Measurements from ENCODE around the gene USP22. TPM values are rescaled to one million over a fixed set of nuclear protein-coding genes. Genes with fewer than 3 reads are reported as not detected.

USP22 gene
- total and polyA plus RNA-seq, 2 donors (not counting 3 experiments of a cell fraction or from before 2014, with no cell fraction given), result 204 to 260 TPM

- ChIA-PET CTCF (interaction anchor here (0.8 to 5.8 kb wide), 12 partner anchors 19 to 767 kb away, joined by 3 to 157 read pairs (median 6); no protein-coding TSS in a partner anchor), POLR2A (no interaction called here)
- FAIRE-seq, result no peak
- BruUV-seq (replicated peaks), result no TSS peak
- no peak overlapping the region for H2AFZ ChIP-seq (ENCODE audit: low read depth, low read length)
- no peaks in the 10 kb centered on the region for H3K4me1 ChIP-seq (ENCODE audit: control insufficient read depth, extremely low read depth, insufficient read depth, low read length)
- H3K27me3 ChIP-seq (ENCODE audit: control insufficient read depth in 2 of 2, insufficient read depth in 2 of 2, low read length in 2 of 2), result no peaks in the 10 kb centered on the region
- no peak overlapping the region for H3K9ac ChIP-seq (replicated peaks; ENCODE audit: extremely low read depth, insufficient read depth, low read length)
- H3K36me3 ChIP-seq (ENCODE audit: control insufficient read depth in 2 of 2, extremely low read depth in 1 of 2, insufficient read depth in 2 of 2, low read length in 2 of 2), result peaks cover 0 to 2% of the 10 kb centered on the region in 2 experiments
- H3K79me2 ChIP-seq (ENCODE audit: control insufficient read depth, insufficient read depth, low read length), result no peaks in the 10 kb centered on the region
- no peak overlapping the region for H3K27ac ChIP-seq (ENCODE audit: insufficient read depth, low read depth, low read length)
- H4K20me1 ChIP-seq (replicated peaks; ENCODE audit: control insufficient read depth, extremely low read depth, insufficient read depth, low read length), result no peaks in the 10 kb centered on the region
- intact Hi-C loops (cut with micrococcal nuclease) (loop anchor here (1.0 to 5.0 kb wide), 4 partner anchors 57 to 193 kb away; no protein-coding TSS in a partner anchor), dilution Hi-C loops (cut with MboI; ENCODE audit: extremely low pct_ligation_motif_present, low sequenced_read_pairs) (no loop called here)
- no peaks in the 10 kb centered on the region for H3K9me3 ChIP-seq (replicated peaks; ENCODE audit: control insufficient read depth, insufficient read depth, low read length)
- H3K4me3 ChIP-seq (replicated peaks in 1 of 3; ENCODE audit: insufficient read depth in 1 of 3, low read depth in 1 of 3, low read length in 3 of 3), result no peak overlapping the region
- no peak for DNase-seq (ENCODE audit: low read depth, low spot score)
- H3K4me2 ChIP-seq (ENCODE audit: insufficient read depth, low read length), result no peak overlapping the region
- no peaks in the 10 kb centered on the region for H3K9me1 ChIP-seq (replicated peaks; ENCODE audit: control insufficient read depth, extremely low read depth, insufficient read depth, low read length)
- TF ChIP-seq, protein P1, sequence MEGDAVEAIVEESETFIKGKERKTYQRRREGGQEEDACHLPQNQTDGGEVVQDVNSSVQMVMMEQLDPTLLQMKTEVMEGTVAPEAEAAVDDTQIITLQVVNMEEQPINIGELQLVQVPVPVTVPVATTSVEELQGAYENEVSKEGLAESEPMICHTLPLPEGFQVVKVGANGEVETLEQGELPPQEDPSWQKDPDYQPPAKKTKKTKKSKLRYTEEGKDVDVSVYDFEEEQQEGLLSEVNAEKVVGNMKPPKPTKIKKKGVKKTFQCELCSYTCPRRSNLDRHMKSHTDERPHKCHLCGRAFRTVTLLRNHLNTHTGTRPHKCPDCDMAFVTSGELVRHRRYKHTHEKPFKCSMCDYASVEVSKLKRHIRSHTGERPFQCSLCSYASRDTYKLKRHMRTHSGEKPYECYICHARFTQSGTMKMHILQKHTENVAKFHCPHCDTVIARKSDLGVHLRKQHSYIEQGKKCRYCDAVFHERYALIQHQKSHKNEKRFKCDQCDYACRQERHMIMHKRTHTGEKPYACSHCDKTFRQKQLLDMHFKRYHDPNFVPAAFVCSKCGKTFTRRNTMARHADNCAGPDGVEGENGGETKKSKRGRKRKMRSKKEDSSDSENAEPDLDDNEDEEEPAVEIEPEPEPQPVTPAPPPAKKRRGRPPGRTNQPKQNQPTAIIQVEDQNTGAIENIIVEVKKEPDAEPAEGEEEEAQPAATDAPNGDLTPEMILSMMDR (IDR thresholded peaks at IDR 0.05; ENCODE audit: extremely low read depth in 1 of 2, insufficient read depth in 1 of 2, low read depth in 1 of 2, low read length in 2 of 2), result no peak
- TF ChIP-seq, protein P2, sequence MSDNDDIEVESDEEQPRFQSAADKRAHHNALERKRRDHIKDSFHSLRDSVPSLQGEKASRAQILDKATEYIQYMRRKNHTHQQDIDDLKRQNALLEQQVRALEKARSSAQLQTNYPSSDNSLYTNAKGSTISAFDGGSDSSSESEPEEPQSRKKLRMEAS (IDR thresholded peaks at IDR 0.05; ENCODE audit: insufficient read depth, insufficient read length), result no peak
- TF ChIP-seq GATA2 (IDR thresholded peaks at IDR 0.05; ENCODE audit: insufficient read depth, insufficient read length, low read depth, low read length) (no peak), FOS (IDR thresholded peaks at IDR 0.05; ENCODE audit: borderline replicate concordance, insufficient read depth, low read length) (no peak), MYC (IDR thresholded peaks at IDR 0.05; ENCODE audit: low read depth, low read length) (no peak), JUN (IDR thresholded peaks at IDR 0.05; ENCODE audit: borderline replicate concordance, insufficient read depth, insufficient read length, low read depth) (no peak), POLR2AphosphoS5 (IDR thresholded peaks at IDR 0.05; ENCODE audit: insufficient read depth, low read depth, low read length) (no peak), EZH2 (IDR thresholded peaks at IDR 0.05; ENCODE audit: borderline replicate concordance, low read depth, low read length, severe bottlenecking) (no peak), POLR2A (IDR thresholded peaks at IDR 0.05; ENCODE audit: low read depth, low read length) (no peak)
These were observed 48.7 kb downstream of the USP22 start for GRCh38 chr17:20993863-20994778.
